AG09319 (cell line): ENCODE measurements around the gene ZFTA.

Experiments used
- DNase-seq: peaks from one replicate; pipeline ENCODE4 v3.0.0-alpha.2; 2010; ENCODE audit warnings: low read depth; ENCODE audit errors: extremely low read depth
- CTCF ChIP-seq: IDR thresholded peaks from 2 replicates; pipeline ENCODE4 v1.5.1; 2011; ENCODE audit warnings: low read depth, mild to moderate bottlenecking, inconsistent platforms, low read length, moderate library complexity

The ZFTA gene

GRCh38 chr11:63761931-63762653 lies 6.5 kb downstream of the ZFTA start:
- no peak for DNase-seq
- TF ChIP-seq CTCF, result no peak

- DNase-seq, result no peak
- no peak for TF ChIP-seq CTCF
Observed at GRCh38 chr11:63761188-63761587, 7.4 kb downstream of the ZFTA start.

- no peak for TF ChIP-seq CTCF
Observed at GRCh38 chr11:63760487-63761079, 8.0 kb downstream of the ZFTA start.

GRCh38 chr11:63756919-63757761 lies 11.4 kb downstream of the ZFTA start:
- TF ChIP-seq CTCF, result no peak
- DNase-seq, result no peak

More at GRCh38 chr11:63760487-63761079, 8.0 kb downstream of the ZFTA start:
- DNase-seq, result no peak

GRCh38 chr11:63749624-63750023 lies 19.0 kb downstream of the ZFTA start:
- TF ChIP-seq CTCF, result no peak
- DNase-seq, result no peak

- no peak for DNase-seq
- TF ChIP-seq CTCF, result no peak
Observed at GRCh38 chr11:63747011-63747410, 21.6 kb downstream of the ZFTA start.
